ENCODE data around the gene KLK15. TPM values are rescaled to one million over a fixed set of nuclear protein-coding genes. Genes with fewer than 3 reads are reported as not detected.

KLK15 gene
- total RNA-seq, 5 donors from 2014 or later (not counting 1 experiment from before 2014, with no cell fraction given): not detected

GRCh38 chr19:50850738-50851137, 17.4 kb upstream of the KLK15 start:
- DNase-seq (no peak), ATAC-seq (replicated peaks in 1 of 4) (no peak)
- Mint-ChIP-seq H3K36me3 (no peaks in the 10 kb centered on the region), H3K4me1 (no peaks in the 10 kb centered on the region), H3K4me3 (no peak overlapping the region), H3K27me3 (peaks cover 24 to 50% of the 10 kb centered on the region in 2 donors), H3K9me3 (no peaks in the 10 kb centered on the region), H3K27ac (no peak overlapping the region)
- H3K27ac ChIP-seq (ENCODE audit: low read length): no peak overlapping the region
- POLR2A ChIA-PET: no interaction called here
- H3K36me3 ChIP-seq (ENCODE audit: control insufficient read depth in 2 of 2, extremely low read depth in 1 of 2, insufficient read depth in 1 of 2, low read length in 1 of 2): no peaks in the 10 kb centered on the region
- CTCF ChIA-PET: no interaction called here
- H3K4me3 ChIP-seq (ENCODE audit: control insufficient read depth in 1 of 2, extremely low read depth in 1 of 2, low read length in 1 of 2): no peak overlapping the region
- no peaks in the 10 kb centered on the region for H3K4me1 ChIP-seq (ENCODE audit: control insufficient read depth in 1 of 2, extremely low read depth in 1 of 2, insufficient read depth in 2 of 2, low read length in 2 of 2)
- WGBS (ENCODE audit: insufficient coverage): 40% methylated on average over 1 of the region's 3 CpGs
- H3K9me3 ChIP-seq: no peaks in the 10 kb centered on the region
- H3K27me3 ChIP-seq (replicated peaks in 1 of 2; ENCODE audit: control insufficient read depth in 2 of 2, extremely low read depth in 1 of 2, insufficient read depth in 2 of 2, low read length in 1 of 2): peaks cover 0 to 33% of the 10 kb centered on the region in 2 experiments

- no peaks in the 10 kb centered on the region for H3K36me3 ChIP-seq (ENCODE audit: control insufficient read depth in 2 of 2, extremely low read depth in 1 of 2, insufficient read depth in 1 of 2, low read length in 1 of 2)
- 49% methylated on average over 4 of the region's 8 CpGs for WGBS (ENCODE audit: insufficient coverage)
- no peak overlapping the region for H3K4me3 Mint-ChIP-seq
- no peaks in the 10 kb centered on the region for H3K36me3 Mint-ChIP-seq
- no peak overlapping the region for H3K4me3 ChIP-seq (ENCODE audit: control insufficient read depth in 1 of 2, extremely low read depth in 1 of 2, low read length in 1 of 2)
- H3K27me3 Mint-ChIP-seq: peaks cover 19 to 22% of the 10 kb centered on the region in 2 donors
- ChIA-PET POLR2A (interaction anchor here in 1 of 2 donors (0.6 kb wide), 1 partner anchor 120 kb away, joined by 3 read pairs; no protein-coding TSS in a partner anchor), CTCF (no interaction called here)
- DNase-seq (no peak), ATAC-seq (replicated peaks in 1 of 4) (no peak)
- no peaks in the 10 kb centered on the region for H3K4me1 ChIP-seq (ENCODE audit: control insufficient read depth in 1 of 2, extremely low read depth in 1 of 2, insufficient read depth in 2 of 2, low read length in 2 of 2)
- H3K9me3 Mint-ChIP-seq: peaks cover 11 to 29% (median 14%) of the 10 kb centered on the region in 3 donors
- H3K4me1 Mint-ChIP-seq: no peaks in the 10 kb centered on the region
- peaks cover 4 to 16% of the 10 kb centered on the region in 2 experiments for H3K27me3 ChIP-seq (replicated peaks in 1 of 2; ENCODE audit: control insufficient read depth in 2 of 2, extremely low read depth in 1 of 2, insufficient read depth in 2 of 2, low read length in 1 of 2)
- H3K27ac Mint-ChIP-seq: no peak overlapping the region
- H3K9me3 ChIP-seq: no peaks in the 10 kb centered on the region
- no peak overlapping the region for H3K27ac ChIP-seq (ENCODE audit: low read length)
Measured at GRCh38 chr19:50844296-50844935, 11.0 kb upstream of the KLK15 start.

- WGBS (ENCODE audit: insufficient coverage): 62% methylated on average over 4 of the region's 7 CpGs
- CTCF ChIA-PET: no interaction called here
- Mint-ChIP-seq H3K4me1 (no peaks in the 10 kb centered on the region), H3K36me3 (no peaks in the 10 kb centered on the region), H3K9me3 (peaks cover 11 to 29% (median 14%) of the 10 kb centered on the region in 3 donors), H3K27me3 (peaks cover 19 to 20% of the 10 kb centered on the region in 2 donors), H3K27ac (no peak overlapping the region), H3K4me3 (no peak overlapping the region)
- H3K36me3 ChIP-seq (ENCODE audit: control insufficient read depth in 2 of 2, extremely low read depth in 1 of 2, insufficient read depth in 1 of 2, low read length in 1 of 2): no peaks in the 10 kb centered on the region
- ATAC-seq (replicated peaks in 1 of 4): no peak
- DNase-seq: no peak
- no peak overlapping the region for H3K4me3 ChIP-seq (ENCODE audit: control insufficient read depth in 1 of 2, extremely low read depth in 1 of 2, low read length in 1 of 2)
- peaks cover 4 to 21% of the 10 kb centered on the region in 2 experiments for H3K27me3 ChIP-seq (replicated peaks in 1 of 2; ENCODE audit: control insufficient read depth in 2 of 2, extremely low read depth in 1 of 2, insufficient read depth in 2 of 2, low read length in 1 of 2)
- H3K27ac ChIP-seq (ENCODE audit: low read length): no peak overlapping the region
- no peaks in the 10 kb centered on the region for H3K4me1 ChIP-seq (ENCODE audit: control insufficient read depth in 1 of 2, extremely low read depth in 1 of 2, insufficient read depth in 2 of 2, low read length in 2 of 2)
- H3K9me3 ChIP-seq: no peaks in the 10 kb centered on the region
- POLR2A ChIA-PET: no interaction called here
Measured at GRCh38 chr19:50843701-50844221, 10.4 kb upstream of the KLK15 start.

GRCh38 chr19:50843205-50843604, 9.8 kb upstream of the KLK15 start:
- Mint-ChIP-seq H3K4me1 (peaks cover 0 to under 1% (median 0%) of the 10 kb centered on the region in 3 donors), H3K4me3 (no peak overlapping the region), H3K27me3 (peaks cover 17 to 21% of the 10 kb centered on the region in 2 donors), H3K27ac (no peak overlapping the region), H3K36me3 (no peaks in the 10 kb centered on the region), H3K9me3 (peaks cover 11 to 29% (median 14%) of the 10 kb centered on the region in 3 donors)
- H3K4me3 ChIP-seq (ENCODE audit: control insufficient read depth in 1 of 2, extremely low read depth in 1 of 2, low read length in 1 of 2): no peak overlapping the region
- no peaks in the 10 kb centered on the region for H3K9me3 ChIP-seq
- H3K4me1 ChIP-seq (ENCODE audit: control insufficient read depth in 1 of 2, extremely low read depth in 1 of 2, insufficient read depth in 2 of 2, low read length in 2 of 2): no peaks in the 10 kb centered on the region
- no CpG with 5 or more reads among the region's 2 CpGs for WGBS (ENCODE audit: insufficient coverage)
- ChIA-PET CTCF (no interaction called here), POLR2A (no interaction called here)
- no peak overlapping the region for H3K27ac ChIP-seq (ENCODE audit: low read length)
- H3K27me3 ChIP-seq (replicated peaks in 1 of 2; ENCODE audit: control insufficient read depth in 2 of 2, extremely low read depth in 1 of 2, insufficient read depth in 2 of 2, low read length in 1 of 2): peaks cover 4 to 24% of the 10 kb centered on the region in 2 experiments
- DNase-seq (no peak), ATAC-seq (replicated peaks in 1 of 4) (no peak)
- no peaks in the 10 kb centered on the region for H3K36me3 ChIP-seq (ENCODE audit: control insufficient read depth in 2 of 2, extremely low read depth in 1 of 2, insufficient read depth in 1 of 2, low read length in 1 of 2)

GRCh38 chr19:50842130-50842529, 8.8 kb upstream of the KLK15 start:
- peaks cover 0 to 2% (median 0%) of the 10 kb centered on the region in 3 donors for H3K4me1 Mint-ChIP-seq
- DNase-seq (no peak), ATAC-seq (replicated peaks in 1 of 4) (no peak)
- H3K4me3 Mint-ChIP-seq: no peak overlapping the region
- H3K27me3 Mint-ChIP-seq: peaks cover 23 to 29% of the 10 kb centered on the region in 2 donors
- Histone ChIP-seq H3K27ac (ENCODE audit: low read length) (no peak overlapping the region), H3K27me3 (replicated peaks in 1 of 2; ENCODE audit: control insufficient read depth in 2 of 2, extremely low read depth in 1 of 2, insufficient read depth in 2 of 2, low read length in 1 of 2) (peaks cover 4 to 31% of the 10 kb centered on the region in 2 experiments), H3K9me3 (no peaks in the 10 kb centered on the region), H3K36me3 (ENCODE audit: control insufficient read depth in 2 of 2, extremely low read depth in 1 of 2, insufficient read depth in 1 of 2, low read length in 1 of 2) (no peaks in the 10 kb centered on the region), H3K4me3 (ENCODE audit: control insufficient read depth in 1 of 2, extremely low read depth in 1 of 2, low read length in 1 of 2) (no peak overlapping the region), H3K4me1 (ENCODE audit: control insufficient read depth in 1 of 2, extremely low read depth in 1 of 2, insufficient read depth in 2 of 2, low read length in 2 of 2) (no peaks in the 10 kb centered on the region)
- CTCF ChIA-PET: no interaction called here
- WGBS (ENCODE audit: insufficient coverage): 71% methylated on average over 1 of the region's 6 CpGs
- POLR2A ChIA-PET: no interaction called here
- H3K9me3 Mint-ChIP-seq: peaks cover 11 to 29% (median 14%) of the 10 kb centered on the region in 3 donors
- H3K36me3 Mint-ChIP-seq: no peaks in the 10 kb centered on the region
- no peak overlapping the region for H3K27ac Mint-ChIP-seq

- 100% methylated on average over 1 of the region's 10 CpGs for WGBS (ENCODE audit: insufficient coverage)
- Mint-ChIP-seq H3K27me3 (peaks cover 38 to 42% of the 10 kb centered on the region in 2 donors), H3K4me3 (no peak overlapping the region)
Measured at GRCh38 chr19:50839712-50840655, 6.6 kb upstream of the KLK15 start.

More at GRCh38 chr19:50839712-50840655, 6.6 kb upstream of the KLK15 start:
- H3K4me1 ChIP-seq (ENCODE audit: control insufficient read depth in 1 of 2, extremely low read depth in 1 of 2, insufficient read depth in 2 of 2, low read length in 2 of 2): peaks cover 0 to 14% of the 10 kb centered on the region in 2 experiments
- POLR2A ChIA-PET: no interaction called here
- DNase-seq (no peak), ATAC-seq (replicated peaks in 1 of 4) (no peak)
- peaks cover 8 to 17% (median 12%) of the 10 kb centered on the region in 3 donors for H3K4me1 Mint-ChIP-seq
- peaks cover 11 to 27% (median 14%) of the 10 kb centered on the region in 3 donors for H3K9me3 Mint-ChIP-seq
- no peaks in the 10 kb centered on the region for H3K36me3 Mint-ChIP-seq
- no peak overlapping the region for H3K27ac Mint-ChIP-seq
- H3K4me3 ChIP-seq (ENCODE audit: control insufficient read depth in 1 of 2, extremely low read depth in 1 of 2, low read length in 1 of 2): no peak overlapping the region
- no peaks in the 10 kb centered on the region for H3K9me3 ChIP-seq
- CTCF ChIA-PET: interaction anchor here (0.5 to 0.6 kb wide), 2 partner anchors 32 to 595 kb away, joined by 3 to 5 read pairs; no protein-coding TSS in a partner anchor
- H3K27me3 ChIP-seq (replicated peaks in 1 of 2; ENCODE audit: control insufficient read depth in 2 of 2, extremely low read depth in 1 of 2, insufficient read depth in 2 of 2, low read length in 1 of 2): peaks cover 4 to 51% of the 10 kb centered on the region in 2 experiments
- no peaks in the 10 kb centered on the region for H3K36me3 ChIP-seq (ENCODE audit: control insufficient read depth in 2 of 2, extremely low read depth in 1 of 2, insufficient read depth in 1 of 2, low read length in 1 of 2)
- no peak overlapping the region for H3K27ac ChIP-seq (ENCODE audit: low read length)
